A549 treated with GW870086 at 1 μM for 4 hours (cell line): ENCODE data around the gene TMEM175. TPM values are rescaled to one million over a fixed set of nuclear protein-coding genes. Genes with fewer than 3 reads are reported as not detected.

ENCODE experiments used
- total RNA-seq: library from RNA; stranded (reverse); fragments of 200-300 nt; extraction: Qiagen RNA extraction; gene quantifications from 5 replicates; pipeline ENCODE4 v1.2.3, GENCODE V29; 2022; ENCODE audit warnings: low read depth

The TMEM175 gene, protein sequence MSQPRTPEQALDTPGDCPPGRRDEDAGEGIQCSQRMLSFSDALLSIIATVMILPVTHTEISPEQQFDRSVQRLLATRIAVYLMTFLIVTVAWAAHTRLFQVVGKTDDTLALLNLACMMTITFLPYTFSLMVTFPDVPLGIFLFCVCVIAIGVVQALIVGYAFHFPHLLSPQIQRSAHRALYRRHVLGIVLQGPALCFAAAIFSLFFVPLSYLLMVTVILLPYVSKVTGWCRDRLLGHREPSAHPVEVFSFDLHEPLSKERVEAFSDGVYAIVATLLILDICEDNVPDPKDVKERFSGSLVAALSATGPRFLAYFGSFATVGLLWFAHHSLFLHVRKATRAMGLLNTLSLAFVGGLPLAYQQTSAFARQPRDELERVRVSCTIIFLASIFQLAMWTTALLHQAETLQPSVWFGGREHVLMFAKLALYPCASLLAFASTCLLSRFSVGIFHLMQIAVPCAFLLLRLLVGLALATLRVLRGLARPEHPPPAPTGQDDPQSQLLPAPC
- total RNA-seq = 8.1 to 10.2 TPM (median 9.6 TPM) in 5 replicates

DNA sequence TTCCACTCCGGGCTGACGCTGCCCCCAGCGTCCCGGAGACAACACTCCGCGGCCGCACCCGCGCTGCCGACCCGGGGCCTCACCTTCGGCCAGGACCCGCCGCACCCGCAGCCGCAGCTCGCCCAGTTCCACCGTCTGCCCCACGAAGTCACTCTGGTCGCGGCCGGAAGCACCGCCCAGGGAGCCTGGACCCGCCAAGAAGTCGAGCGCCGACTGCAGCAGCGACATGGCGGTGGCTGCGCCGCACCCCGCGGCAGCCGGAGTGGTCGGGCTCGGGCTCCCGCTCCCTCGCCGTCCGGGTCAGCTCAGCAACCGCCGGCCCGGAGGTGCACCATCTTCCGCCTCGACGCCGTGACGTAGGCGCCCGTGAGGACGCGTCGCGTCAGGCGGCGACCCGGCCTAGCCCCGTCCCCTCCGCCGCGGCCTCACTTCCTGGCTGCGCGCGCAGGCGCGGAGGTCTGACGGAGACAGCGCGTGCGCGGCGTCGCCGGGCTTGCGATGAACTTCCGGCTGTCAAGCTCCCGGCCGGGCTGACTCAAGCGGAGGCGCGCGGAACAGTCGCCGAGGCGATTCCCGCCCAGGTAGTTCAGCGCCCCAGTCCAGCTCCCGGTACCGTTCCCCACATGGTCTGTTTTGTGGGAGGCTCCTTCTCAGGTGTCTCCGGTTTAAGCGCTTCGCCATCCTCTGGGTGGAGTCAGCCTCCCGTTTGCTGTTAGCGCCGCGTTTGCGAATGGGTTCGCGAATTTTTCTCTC, at the start of gene TMEM175, which contains the start of gene GAK:
TSS of gene TMEM175 (plus strand) at position 501 of the 753 bp plus-strand sequence. CDS start 15,280 bp downstream, outside the sequence.
TSS of gene GAK (minus strand) at position 357 of the 753 bp plus-strand sequence. CDS start at position 228, 129 bp downstream.

DNA sequence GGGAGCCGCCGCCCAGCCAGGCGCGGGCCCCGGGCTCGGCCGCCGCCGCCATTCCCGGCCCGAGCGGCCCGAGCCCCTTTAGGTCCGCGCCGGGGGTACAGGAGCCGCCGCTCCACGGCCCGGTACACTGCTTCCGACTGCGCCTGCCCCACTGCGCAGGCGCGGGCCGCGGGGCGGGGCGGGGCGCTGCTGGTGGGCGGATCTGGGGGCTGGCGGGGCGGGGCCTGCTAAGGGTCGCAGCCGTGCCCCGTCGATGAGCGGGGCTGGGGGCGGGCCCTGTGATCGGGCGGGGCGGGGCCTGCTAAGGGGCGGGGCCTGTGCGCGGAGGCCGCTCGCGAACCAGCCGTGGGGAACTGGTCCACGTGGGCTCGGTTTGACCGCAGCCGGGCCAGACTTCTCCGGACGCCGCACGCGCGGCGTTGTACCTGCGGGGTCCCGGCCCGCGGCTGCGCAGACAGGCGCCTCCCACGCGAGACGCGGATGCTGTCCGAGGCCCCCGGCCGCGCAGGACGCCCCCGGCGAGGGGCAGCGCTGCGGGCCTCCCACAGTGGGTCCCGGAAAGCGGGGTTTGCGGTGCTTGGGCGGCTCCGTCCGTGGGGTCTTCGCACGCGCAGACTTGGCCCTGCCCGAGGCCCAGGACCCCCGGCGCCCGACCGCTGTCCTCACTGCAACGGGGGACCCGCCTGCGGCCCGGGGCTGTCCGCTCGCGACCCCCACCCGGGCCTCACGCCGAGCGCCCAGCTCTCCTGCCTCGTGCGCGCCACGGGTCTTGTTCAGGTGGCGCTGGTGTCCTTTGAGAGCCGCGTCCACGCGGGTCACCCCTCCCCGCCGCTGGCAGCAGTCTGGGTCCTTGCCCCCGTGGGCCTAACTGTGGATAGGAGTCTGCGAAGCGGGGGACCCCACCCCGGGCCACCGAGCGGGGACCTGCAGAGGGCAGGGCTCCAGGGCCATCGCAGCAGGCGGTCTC, 41.5 kb downstream of the TMEM175 start, which contains the start of gene DGKQ:
TSS of gene DGKQ (minus strand) at position 139 of the 967 bp plus-strand sequence. CDS start at position 52, 87 bp downstream.

DNA sequence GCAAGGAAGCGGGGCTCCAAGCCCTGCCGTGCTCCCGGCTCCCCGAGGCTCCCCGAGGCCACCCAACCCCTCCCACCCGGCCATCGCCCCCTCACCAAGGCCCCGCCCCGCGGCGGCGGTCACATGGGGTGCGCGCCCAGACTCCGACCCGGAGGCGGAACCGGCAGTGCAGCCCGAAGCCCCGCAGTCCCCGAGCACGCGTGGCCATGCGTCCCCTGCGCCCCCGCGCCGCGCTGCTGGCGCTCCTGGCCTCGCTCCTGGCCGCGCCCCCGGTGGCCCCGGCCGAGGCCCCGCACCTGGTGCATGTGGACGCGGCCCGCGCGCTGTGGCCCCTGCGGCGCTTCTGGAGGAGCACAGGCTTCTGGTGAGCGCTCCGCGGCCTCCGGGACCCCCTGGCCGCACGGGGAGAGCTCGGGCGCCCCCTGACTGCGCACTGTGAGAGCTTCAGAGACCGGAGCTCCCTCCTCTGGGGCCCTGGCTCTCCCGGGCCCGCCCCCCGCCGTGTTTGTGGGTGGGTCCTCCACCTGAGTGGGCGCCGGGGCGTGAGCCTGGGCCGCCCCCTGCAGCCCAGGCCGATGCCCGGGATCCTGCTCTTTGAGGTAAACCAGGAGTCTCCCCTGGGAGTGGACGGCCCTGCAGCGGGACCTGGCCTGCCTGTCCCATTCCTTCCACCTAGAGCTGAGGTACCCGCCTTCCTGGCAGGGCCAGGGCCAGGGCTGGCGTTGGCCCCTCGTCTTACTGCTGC, 54.8 kb downstream of the TMEM175 start, which contains the start of gene IDUA:
TSS of gene IDUA (plus strand) at position 166 of the 745 bp plus-strand sequence. CDS start at position 207, 41 bp downstream.

DNA sequence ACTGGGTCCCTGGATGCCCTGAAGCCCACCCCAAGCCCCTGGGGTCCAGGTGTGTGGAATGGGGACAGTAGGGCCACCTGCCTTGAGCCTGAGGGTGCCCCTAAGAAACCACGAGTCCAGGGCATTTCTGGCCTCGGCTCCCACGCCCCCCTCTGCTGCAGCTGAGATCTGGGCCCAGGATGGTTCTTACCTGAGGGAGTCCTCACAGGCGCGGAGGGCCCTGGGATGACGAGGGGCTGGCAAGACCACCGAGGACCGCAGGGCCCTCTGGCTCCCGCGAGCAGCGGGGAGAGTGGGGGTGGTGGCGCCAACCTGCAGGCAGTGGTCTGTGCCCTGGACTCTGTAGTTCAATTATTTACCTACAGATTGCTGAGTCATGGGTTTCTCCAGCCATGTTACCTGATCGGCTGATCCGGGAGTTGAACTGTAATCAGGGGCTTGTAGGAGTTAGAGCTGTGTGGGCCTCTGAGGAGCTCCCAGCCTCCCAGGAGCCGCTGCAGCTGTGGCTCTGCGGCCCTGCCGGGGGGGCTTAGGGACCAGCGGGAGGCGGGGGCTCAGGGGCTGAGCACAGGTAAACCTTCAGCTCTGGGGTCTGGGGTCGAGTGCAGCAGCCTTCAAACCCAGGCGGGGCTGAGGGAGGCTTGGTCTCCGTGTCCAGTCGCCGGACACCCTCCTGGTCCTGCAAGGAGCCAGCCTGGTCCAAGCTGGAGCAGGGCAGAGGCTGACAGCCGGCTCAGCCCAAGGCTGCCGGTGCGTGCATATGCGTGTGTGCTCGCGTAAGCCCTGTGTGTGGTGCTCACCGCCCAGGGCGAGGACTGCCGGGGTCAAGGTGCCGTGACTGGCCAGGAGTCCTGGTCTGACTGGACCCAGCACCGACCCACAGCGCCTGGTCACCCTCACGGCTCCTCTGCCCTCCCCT, 61.1 kb downstream of the TMEM175 start, which contains the start of gene SLC26A1:
TSS of gene SLC26A1 (minus strand) at position 294 of the 919 bp plus-strand sequence. CDS start 1,701 bp downstream, outside the sequence.

Other genes with a start within 250 kb of the TMEM175 start
- 0.08 to 0.39 TPM (median 0.14 TPM) in 4 of 5 replicates, not detected in the other for gene SLC49A3, start 243.3 kb upstream of the TMEM175 start, total RNA-seq
- 16.2 to 24.1 TPM (median 21.3 TPM) in 5 replicates for gene PCGF3, start 226.6 kb upstream of the TMEM175 start, total RNA-seq
- gene CPLX1, start 106.3 kb upstream of the TMEM175 start, total RNA-seq = 0.25 to 1.2 TPM (median 0.44 TPM) in 5 replicates
- 36.0 to 50.8 TPM (median 50.3 TPM) in 5 replicates for gene GAK, start 144 bp upstream of the TMEM175 start, total RNA-seq
- 4.6 to 8.5 TPM (median 7.6 TPM) in 5 replicates for gene DGKQ, start 41.1 kb downstream of the TMEM175 start, total RNA-seq
- gene IDUA, start 54.6 kb downstream of the TMEM175 start, total RNA-seq = 7.9 to 15.2 TPM (median 11.3 TPM) in 5 replicates
- 0.14 to 0.27 TPM (median 0.23 TPM) in 5 replicates for gene SLC26A1, start 60.9 kb downstream of the TMEM175 start, total RNA-seq
- gene FGFRL1, start 79.2 kb downstream of the TMEM175 start, total RNA-seq = 15.5 to 22.5 TPM (median 18.9 TPM) in 5 replicates
- gene RNF212, start 181.1 kb downstream of the TMEM175 start, total RNA-seq = 1.8 to 3.5 TPM (median 2.7 TPM) in 5 replicates
- gene SPON2, start 240.1 kb downstream of the TMEM175 start, total RNA-seq = 0.09 to 0.80 TPM (median 0.30 TPM) in 5 replicates